Small intestine (tissue), 7 donors: ENCODE results near the gene COL5A3. TPM values are rescaled to one million over a fixed set of nuclear protein-coding genes. Genes with fewer than 3 reads are reported as not detected.

Experiments used
- DNase-seq, 2 donors: peaks; one replicate each; pipeline versions ENCODE4 v3.0.0 to v3.0.0-alpha.2; 2013
- FAIRE-seq: peaks from 2 replicates; lab custom pipeline; 2012; peaks lifted over from hg19 to GRCh38; lab: Jason Lieb, UNC
- H3K27ac ChIP-seq, 3 donors: one replicate each; pipeline ENCODE4 v1.5.1; 2013; ENCODE audit warnings: low read length in 2 of 3, mild to moderate bottlenecking in 2 of 3, control low read depth in 1 of 3, inconsistent platforms in 1 of 3, low read depth in 1 of 3, moderate library complexity in 1 of 3
- H3K27me3 ChIP-seq, 3 donors: one replicate each; pipeline ENCODE4 v1.6.1; 2013; ENCODE audit warnings: low read length in 3 of 3, inconsistent platforms in 1 of 3; ENCODE audit not compliant: control insufficient read depth in 3 of 3, insufficient read depth in 3 of 3
- H3K36me3 ChIP-seq, 3 donors: one replicate each; pipeline ENCODE4 v1.6.1; 2013; ENCODE audit warnings: low read length in 3 of 3, inconsistent platforms in 1 of 3, low read depth in 1 of 3, mild to moderate bottlenecking in 1 of 3, moderate library complexity in 1 of 3; ENCODE audit not compliant: control insufficient read depth in 3 of 3, insufficient read depth in 2 of 3
- H3K4me1 ChIP-seq, 3 donors: one replicate each; pipeline ENCODE4 v1.6.1; 2013; ENCODE audit warnings: low read length in 2 of 3, inconsistent platforms in 1 of 3, low read depth in 1 of 3, mild to moderate bottlenecking in 1 of 3, moderate library complexity in 1 of 3; ENCODE audit not compliant: control insufficient read depth in 3 of 3, insufficient read depth in 2 of 3
- H3K4me3 ChIP-seq, 3 donors: one replicate each; pipeline ENCODE4 v1.5.1; 2013; ENCODE audit warnings: low read length in 3 of 3, control low read depth in 1 of 3, inconsistent platforms in 1 of 3, low read depth in 1 of 3, mild to moderate bottlenecking in 1 of 3, moderate library complexity in 1 of 3
- H3K9me3 ChIP-seq, 2 donors: one replicate each; pipeline ENCODE4 v1.6.1; 2013; ENCODE audit warnings: low read depth in 1 of 2, low read length in 1 of 2; ENCODE audit not compliant: control insufficient read depth in 2 of 2, insufficient read depth in 1 of 2
- WGBS, 3 donors: extraction: QIAGEN DNeasy Blood & Tissue Kit; methylation state at CpG; one replicate each; pipeline ENCODE4 v1.1.7; 2013; 5-methylcytosine and 5-hydroxymethylcytosine counted together
- polyA plus RNA-seq, 4 donors: library from polyadenylated mRNA; stranded (reverse) in 3 of 4; unstranded in 1 of 4; fragments of 200-250 nt in 3 of 4; fragments of 120-200 nt in 1 of 4; gene quantifications; one replicate each; pipeline versions ENCODE4 v1.2.1 to v1.2.3, GENCODE V29; 2013
- donor health status: healthy with polysubstance abuse.
- donor health status: control.
- donor health status: control.
- donor health status: Bipolar disorder and iron deficiency.
- donor health status: healthy.

COL5A3 gene
- polyA plus RNA-seq, 4 donors = 0.54 to 6.1 (median 1.5) TPM

GRCh38 chr19:10008184-10008765 is 2.0 kb downstream of the COL5A3 start:
- FAIRE-seq = no peak
- DNase-seq = no peak
- Histone ChIP-seq H3K4me1 (peaks cover 0 to 4% (median 0%) of the 10 kb centered on the region in 3 donors), H3K4me3 (no peak overlapping the region), H3K27ac (peak overlapping the region in 2 of 3 donors; percentile 12 to 78), H3K27me3 (peaks cover 3 to 44% (median 8%) of the 10 kb centered on the region in 3 donors), H3K9me3 (no peaks in the 10 kb centered on the region), H3K36me3 (no peaks in the 10 kb centered on the region)
- 32 to 33% (median 33%) methylated on average over 11 of the region's 11 CpGs for WGBS, 3 donors

DNA sequence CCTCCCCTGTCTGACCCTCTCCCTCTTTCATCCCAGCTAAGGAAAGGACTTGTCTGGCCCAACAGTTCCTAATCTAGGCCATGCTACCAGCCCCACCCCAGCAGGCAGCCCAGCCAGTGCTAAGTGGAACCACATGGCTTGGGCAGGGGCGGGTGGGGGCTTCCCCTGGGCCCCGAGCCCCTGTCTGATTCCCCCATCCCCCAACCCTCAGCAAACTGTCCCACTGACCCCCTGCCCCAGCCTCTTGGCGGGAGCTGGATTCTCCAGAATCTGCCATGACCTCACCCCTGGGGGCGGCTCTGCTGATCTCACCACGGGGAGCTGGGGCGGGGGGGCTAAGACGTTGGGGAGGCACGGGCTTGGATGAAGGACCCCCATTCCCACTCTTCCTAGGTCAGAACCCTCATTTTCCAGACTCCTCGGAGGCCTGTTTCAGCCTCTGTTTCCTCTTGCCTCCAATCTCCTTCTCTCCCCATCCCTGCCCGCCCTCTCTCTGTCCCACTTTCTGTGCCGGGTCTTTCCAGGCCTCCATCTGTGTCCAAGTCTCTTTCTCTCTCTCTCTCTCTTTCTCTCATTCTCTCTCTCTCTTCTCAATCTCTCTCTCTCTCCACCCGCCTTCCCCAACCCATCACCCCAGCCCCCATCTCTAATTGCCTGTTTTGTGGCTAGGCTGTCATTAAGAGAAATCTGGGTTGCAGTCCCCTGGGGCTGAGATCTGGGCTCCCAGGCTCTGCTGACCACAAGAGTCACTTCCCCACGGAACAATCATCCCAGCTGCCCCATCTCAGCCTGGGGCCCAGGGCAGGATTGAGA is 2.7 kb downstream of the COL5A3 start:
- no peak overlapping the region for H3K4me3 ChIP-seq
- no peaks in the 10 kb centered on the region for H3K36me3 ChIP-seq
- peaks cover 3 to 44% (median 8%) of the 10 kb centered on the region in 3 donors for H3K27me3 ChIP-seq
- WGBS, 3 donors = 36 to 45% (median 39%) methylated on average over 7 to 13 of the region's 13 CpGs
- H3K9me3 ChIP-seq = no peaks in the 10 kb centered on the region
- peak overlapping the region in 1 of 3 donors; percentile 78 for H3K27ac ChIP-seq
- peaks cover 0 to 4% (median 0%) of the 10 kb centered on the region in 3 donors for H3K4me1 ChIP-seq
- DNase-seq (no peak), FAIRE-seq (no peak)

DNA sequence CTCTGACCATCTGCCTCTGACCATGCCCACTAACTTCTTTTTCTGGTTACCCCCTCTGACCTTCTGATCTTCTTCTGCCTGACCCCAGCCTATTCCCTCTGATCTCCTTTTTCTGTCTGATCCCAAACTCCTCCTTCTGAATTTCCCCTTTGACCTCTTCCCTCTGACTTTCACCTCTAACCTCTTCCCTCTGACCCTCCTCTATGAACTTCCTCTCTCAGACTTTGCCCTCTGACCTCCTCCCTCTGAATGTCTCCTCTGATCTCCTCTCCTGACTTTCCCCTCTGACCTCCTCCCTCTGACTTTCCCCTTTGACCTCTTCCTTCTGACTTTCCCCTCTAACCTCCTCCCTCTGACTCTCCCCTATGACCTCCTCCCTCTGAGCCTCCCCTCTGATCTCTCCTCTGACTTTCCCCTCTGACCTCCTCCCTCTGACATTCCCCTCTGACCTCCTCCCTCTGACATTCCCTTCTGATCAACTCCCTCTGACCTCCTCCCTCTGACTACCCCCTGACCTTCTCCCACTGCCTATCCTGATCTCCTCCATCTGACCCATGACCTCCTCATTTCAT is 3.5 kb downstream of the COL5A3 start:
- DNase-seq (no peak), FAIRE-seq (no peak)
- Histone ChIP-seq H3K27me3 (peaks cover 3 to 40% (median 8%) of the 10 kb centered on the region in 3 donors), H3K9me3 (no peaks in the 10 kb centered on the region), H3K36me3 (no peaks in the 10 kb centered on the region), H3K4me3 (no peak overlapping the region), H3K27ac (peak overlapping the region in 1 of 3 donors; percentile 76), H3K4me1 (peaks cover 0 to 4% (median 0%) of the 10 kb centered on the region in 3 donors)

DNA sequence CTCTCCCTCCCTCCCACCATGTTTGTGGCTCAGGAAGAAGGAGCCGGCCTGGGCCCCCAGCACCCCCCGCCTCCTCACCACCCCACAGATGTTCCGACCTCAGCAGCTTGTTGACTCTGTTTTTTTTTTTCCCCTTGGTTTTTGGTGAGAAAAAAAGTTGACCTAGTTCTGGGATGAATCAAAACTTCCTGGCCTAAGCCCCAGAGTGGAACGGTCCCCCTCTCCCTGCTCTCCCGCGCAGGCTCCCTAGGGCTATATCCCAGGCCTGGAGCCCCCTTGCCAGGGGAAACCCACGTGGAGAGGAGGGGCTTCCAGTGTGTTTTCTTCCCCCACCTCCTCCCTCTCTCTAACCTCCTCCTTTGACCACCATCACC is 4.0 kb downstream of the COL5A3 start:
- Histone ChIP-seq H3K4me3 (no peak overlapping the region), H3K27me3 (peaks cover 3 to 34% (median 8%) of the 10 kb centered on the region in 3 donors), H3K4me1 (peaks cover 0 to 4% (median 0%) of the 10 kb centered on the region in 3 donors), H3K27ac (peak overlapping the region in 2 of 3 donors; percentile 6 to 76), H3K9me3 (no peaks in the 10 kb centered on the region), H3K36me3 (no peaks in the 10 kb centered on the region)
- DNase-seq (peak in 1 of 2 donors; percentile 12), FAIRE-seq (no peak)
- WGBS, 3 donors = 34 to 45% (median 42%) methylated on average over 7 of the region's 7 CpGs

GRCh38 chr19:10005632-10006334 is 4.5 kb downstream of the COL5A3 start:
- no peak for DNase-seq
- Histone ChIP-seq H3K4me1 (peaks cover 0 to 4% (median 0%) of the 10 kb centered on the region in 3 donors), H3K36me3 (no peaks in the 10 kb centered on the region), H3K4me3 (no peak overlapping the region), H3K9me3 (no peaks in the 10 kb centered on the region), H3K27ac (peak overlapping the region in 2 of 3 donors; percentile 6 to 62), H3K27me3 (peaks cover 3 to 29% (median 8%) of the 10 kb centered on the region in 3 donors)
- FAIRE-seq = no peak
- WGBS, 3 donors = 65 to 74% (median 72%) methylated on average over 17 of the region's 17 CpGs

GRCh38 chr19:10004617-10005016 is 5.7 kb downstream of the COL5A3 start:
- Histone ChIP-seq H3K4me3 (no peak overlapping the region), H3K4me1 (peaks cover 0 to 1% (median 0%) of the 10 kb centered on the region in 3 donors), H3K9me3 (no peaks in the 10 kb centered on the region), H3K27me3 (peaks cover 0 to 18% (median 5%) of the 10 kb centered on the region in 3 donors), H3K36me3 (no peaks in the 10 kb centered on the region), H3K27ac (no peak overlapping the region)
- no peak for FAIRE-seq
- no peak for DNase-seq
- WGBS, 3 donors = 68 to 78% (median 75%) methylated on average over 9 of the region's 9 CpGs

DNA sequence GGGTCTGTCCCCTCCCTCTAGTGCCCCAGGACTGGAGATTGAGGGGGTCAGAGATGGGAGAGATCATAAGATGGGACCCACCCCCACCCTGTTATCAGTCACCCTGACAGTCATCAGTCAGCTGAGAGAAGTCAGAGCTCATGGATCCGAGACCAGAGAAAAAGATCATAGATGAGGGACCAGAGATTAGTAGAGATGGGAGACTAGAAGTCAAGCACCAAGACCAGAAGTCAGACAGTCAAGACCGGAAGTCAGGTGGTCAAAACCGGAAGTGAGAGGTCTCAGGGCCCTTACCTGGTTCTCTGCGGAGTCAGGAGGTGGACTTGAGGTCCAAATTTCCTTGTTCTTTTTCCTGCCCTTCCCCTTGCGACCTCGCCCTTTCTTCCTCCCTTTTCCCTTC is 7.0 kb downstream of the COL5A3 start:
- peaks cover 0 to 6% (median 0%) of the 10 kb centered on the region in 3 donors for H3K27me3 ChIP-seq
- no peak for FAIRE-seq
- WGBS, 3 donors = 40 to 72% (median 62%) methylated on average over 5 to 6 of the region's 6 CpGs

DNA sequence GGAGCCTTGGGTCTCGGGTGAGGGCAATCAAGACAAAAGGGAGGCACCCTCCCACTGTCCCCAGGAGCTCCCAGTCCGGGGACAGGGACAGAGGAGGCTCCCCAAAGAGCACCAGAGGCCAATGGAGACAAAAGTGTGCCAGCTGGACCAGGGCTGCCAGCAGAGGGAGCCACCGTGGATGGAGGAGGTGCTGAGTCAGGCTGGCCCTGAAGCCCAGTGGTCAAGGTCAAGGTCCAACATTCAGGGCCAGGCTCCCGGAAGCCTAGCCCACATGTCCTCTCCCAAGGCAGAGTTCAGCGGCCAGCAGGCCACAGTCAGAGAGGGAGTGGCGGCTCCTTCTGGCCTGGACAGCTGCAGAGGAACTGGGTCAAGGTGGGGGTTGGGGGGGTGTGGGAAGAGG is 8.4 kb downstream of the COL5A3 start:
- H3K4me3 ChIP-seq = no peak overlapping the region
- WGBS, 3 donors = 20 to 41% (median 38%) methylated on average over 6 of the region's 6 CpGs

More for the DNA sequence above, 7.0 kb downstream of the COL5A3 start:
- no peaks in the 10 kb centered on the region for H3K4me1 ChIP-seq
- no peak overlapping the region for H3K4me3 ChIP-seq
- H3K9me3 ChIP-seq = no peaks in the 10 kb centered on the region
- H3K36me3 ChIP-seq = no peaks in the 10 kb centered on the region
- no peak overlapping the region for H3K27ac ChIP-seq
- DNase-seq = no peak

More for the DNA sequence above, 8.4 kb downstream of the COL5A3 start:
- Histone ChIP-seq H3K27ac (no peak overlapping the region), H3K27me3 (peaks cover 0 to 2% (median 0%) of the 10 kb centered on the region in 3 donors), H3K4me1 (no peaks in the 10 kb centered on the region), H3K36me3 (no peaks in the 10 kb centered on the region), H3K9me3 (no peaks in the 10 kb centered on the region)
- DNase-seq = peak; percentile 33 to 75
- no peak for FAIRE-seq
